GM12878 (cell line): Measurements from ENCODE around the gene ALPK1. TPM values are rescaled to one million over a fixed set of nuclear protein-coding genes. Genes with fewer than 3 reads are reported as not detected.
A peak's percentile ranks its signal among the peaks of the same experiment; 100 is the strongest.

Experiments
- CBX3 ChIP-seq: fragments of 200-600 bp; sonication (generic); IDR thresholded peaks from 2 replicates; pipeline ENCODE4 v1.6.1; 2016; ENCODE audit warnings: low read depth, borderline replicate concordance
- CUX1 ChIP-seq: IDR thresholded peaks from 2 replicates; pipeline ENCODE4 v1.6.1; 2012; ENCODE audit warnings: improper control_type of control experiment, low read depth, low read length; ENCODE audit not compliant: insufficient replicate concordance
- EED ChIP-seq: sonication (generic); IDR thresholded peaks from 2 replicates; pipeline ENCODE4 v1.6.1; 2016; ENCODE audit warnings: antibody characterized with exemption, low read depth
- GATAD2B ChIP-seq: fragments of 450-650 bp; conservative IDR thresholded peaks from 2 replicates; pipeline ENCODE4 v1.6.1; 2017; ENCODE audit warnings: low read depth, mild to moderate bottlenecking, moderate library complexity
- IKZF2 ChIP-seq, 2 experiments: fragments of 450-650 bp; IDR thresholded peaks; 2 replicates each; pipeline ENCODE4 v1.6.1; 2017; ENCODE audit warnings: mild to moderate bottlenecking in 2 of 2, moderate library complexity in 2 of 2
- JUNB ChIP-seq: IDR thresholded peaks from 2 replicates; pipeline ENCODE4 v1.6.1; 2016; ENCODE audit warnings: antibody characterized with exemption, mild to moderate bottlenecking
- JUND ChIP-seq: IDR thresholded peaks from 2 replicates; pipeline ENCODE4 v1.6.1; 2012; ENCODE audit warnings: low read depth, mild to moderate bottlenecking, low read length, improper control_type of control experiment, moderate library complexity
- LARP7 ChIP-seq: fragments of 450-650 bp; IDR thresholded peaks from 2 replicates; pipeline ENCODE4 v1.6.1; 2017; ENCODE audit warnings: mild to moderate bottlenecking
- MEF2A ChIP-seq: IDR thresholded peaks from 2 replicates; pipeline ENCODE4 v1.6.1; 2011; ENCODE audit warnings: low read depth, mild to moderate bottlenecking, low read length, moderate library complexity; ENCODE audit not compliant: insufficient read depth
- MEF2B ChIP-seq: fragments of 450-650 bp; IDR thresholded peaks from 2 replicates; pipeline ENCODE4 v1.6.1; 2018; ENCODE audit warnings: mild to moderate bottlenecking, moderate library complexity; ENCODE audit not compliant: partially characterized antibody, poor library complexity, severe bottlenecking
- POU2F2 ChIP-seq: IDR thresholded peaks from 3 replicates; pipeline ENCODE4 v1.6.1; 2011; ENCODE audit warnings: low read depth, mild to moderate bottlenecking, low read length, borderline replicate concordance
- RB1 ChIP-seq: fragments of 450-650 bp; formaldehyde crosslinking; IDR thresholded peaks from 2 replicates; pipeline ENCODE4 v1.6.1; 2017; ENCODE audit warnings: mild to moderate bottlenecking, borderline replicate concordance
- RELB ChIP-seq: fragments of 450-650 bp; IDR thresholded peaks from 2 replicates; pipeline ENCODE4 v1.6.1; 2017; ENCODE audit warnings: low read depth, mild to moderate bottlenecking, moderate library complexity
- TAF1 ChIP-seq: IDR thresholded peaks from 2 replicates; pipeline ENCODE4 v1.6.1; 2011; ENCODE audit warnings: mild to moderate bottlenecking, low read depth, low read length, borderline replicate concordance
- YBX1 ChIP-seq: fragments of 450-650 bp; IDR thresholded peaks from 2 replicates; pipeline ENCODE4 v1.6.1; 2016; ENCODE audit warnings: antibody characterized with exemption
- YY1 ChIP-seq: IDR thresholded peaks from 2 replicates; pipeline ENCODE4 v1.6.1; 2011; ENCODE audit warnings: low read depth, mild to moderate bottlenecking, low read length
- ZBED1 ChIP-seq: IDR thresholded peaks from 2 replicates; pipeline ENCODE4 v1.6.1; 2016; ENCODE audit warnings: borderline replicate concordance
- polyA plus RNA-seq, 11 experiments: library from polyadenylated mRNA; depleted of rRNA in 4 of 11; unstranded in 6 of 11; stranded (reverse) in 5 of 11; fragments of >200 nt; fragmentation: Nextera tagmentation in 4 of 11; fragmentation: Illumina TruSeq in 1 of 11; extraction: Ambion mirVana in 4 of 11; extraction: Trizol in 1 of 11; gene quantifications; 1 replicate in 1 of 11; 2 replicates in 10 of 11; pipeline versions ENCODE4 v1.2.1 to v1.2.3, GENCODE V29; 2011 to 2016; ENCODE audit warnings: inconsistent platforms in 2 of 11, missing spikeins in 2 of 11, low read depth in 1 of 11
- total RNA-seq, 4 experiments: library from RNA; depleted of rRNA in 3 of 4; stranded (reverse); fragments of >200 nt in 3 of 4; fragmentation: Illumina TruSeq in 1 of 4; extraction: Trizol in 1 of 4; gene quantifications; 2 replicates each; pipeline versions ENCODE4 v1.2.1 to v1.2.3, GENCODE V29; 2013 to 2021
- TF ChIP-seq, protein P1 (sequence below): fragments of 450-650 bp; IDR thresholded peaks from 2 replicates; pipeline ENCODE4 v1.6.1; 2017; ENCODE audit warnings: mild to moderate bottlenecking

ALPK1 gene
- total and polyA plus RNA-seq, 10 of the 15 experiments (the other 5 are each of a cell fraction or from before 2014, with no cell fraction given), result 8.5 to 32.3 (median 22.6) TPM

GRCh38 chr4:112290341-112290740 is 6.8 kb upstream of the ALPK1 start (continued):
- peak; percentile 38; the same call in 1 of the 2 replicates for TF ChIP-seq RELB
- TF ChIP-seq TAF1, result 0 out of 2 replicates have a peak, but pooled peaks have one; percentile 19
- TF ChIP-seq CBX3, result no peak
- TF ChIP-seq IKZF2 (IDR thresholded peaks at IDR 0.05), result peak in 1 of 2 experiments; percentile 20; a peak in 1 of 4 replicates
- TF ChIP-seq, protein P1, sequence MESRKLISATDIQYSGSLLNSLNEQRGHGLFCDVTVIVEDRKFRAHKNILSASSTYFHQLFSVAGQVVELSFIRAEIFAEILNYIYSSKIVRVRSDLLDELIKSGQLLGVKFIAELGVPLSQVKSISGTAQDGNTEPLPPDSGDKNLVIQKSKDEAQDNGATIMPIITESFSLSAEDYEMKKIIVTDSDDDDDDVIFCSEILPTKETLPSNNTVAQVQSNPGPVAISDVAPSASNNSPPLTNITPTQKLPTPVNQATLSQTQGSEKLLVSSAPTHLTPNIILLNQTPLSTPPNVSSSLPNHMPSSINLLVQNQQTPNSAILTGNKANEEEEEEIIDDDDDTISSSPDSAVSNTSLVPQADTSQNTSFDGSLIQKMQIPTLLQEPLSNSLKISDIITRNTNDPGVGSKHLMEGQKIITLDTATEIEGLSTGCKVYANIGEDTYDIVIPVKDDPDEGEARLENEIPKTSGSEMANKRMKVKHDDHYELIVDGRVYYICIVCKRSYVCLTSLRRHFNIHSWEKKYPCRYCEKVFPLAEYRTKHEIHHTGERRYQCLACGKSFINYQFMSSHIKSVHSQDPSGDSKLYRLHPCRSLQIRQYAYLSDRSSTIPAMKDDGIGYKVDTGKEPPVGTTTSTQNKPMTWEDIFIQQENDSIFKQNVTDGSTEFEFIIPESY, result no peak
- peak; percentile 88; the same call in 1 of the 2 replicates for TF ChIP-seq RB1
- peak; percentile 100 for TF ChIP-seq MEF2B
- TF ChIP-seq POU2F2, result peak; percentile 52; the same call in 1 of the 3 replicates
- peak; percentile 90; the same call in 1 of the 2 replicates for TF ChIP-seq YBX1
- TF ChIP-seq JUNB, result peak; percentile 90
- peak; percentile 87 for TF ChIP-seq EED
- TF ChIP-seq JUND, result peak; percentile 57; the same call in 1 of the 2 replicates
- peak; percentile 90 for TF ChIP-seq GATAD2B
- peak; percentile 98 for TF ChIP-seq CUX1
- TF ChIP-seq ZBED1, result peak; percentile 66; the same call in 1 of the 2 replicates
- peak; percentile 92 for TF ChIP-seq YY1
- peak; percentile 27; the same call in 1 of the 2 replicates for TF ChIP-seq MEF2A
- TF ChIP-seq LARP7, result no peak
